ENCODE results near the gene SEC14L1.

Gene SEC14L1

GRCh38 chr17:77128896-77129567, 11.7 kb upstream of the SEC14L1 start:
- no peaks in the 10 kb centered on the region for H3K36me3 ChIP-seq
- no peak overlapping the region for H3K27ac ChIP-seq
- no peak overlapping the region for H3K4me3 ChIP-seq (ENCODE audit: low read depth, low read length)
- no peaks in the 10 kb centered on the region for H3K9me3 ChIP-seq (ENCODE audit: severe bottlenecking)
- no peak for TF ChIP-seq CTCF (IDR thresholded peaks at IDR 0.05; ENCODE audit: low read depth, low read length)
- no peak for DNase-seq
- no peaks in the 10 kb centered on the region for H3K27me3 ChIP-seq (ENCODE audit: insufficient read depth, low read depth, severe bottlenecking)

GRCh38 chr17:77129568-77130301, 11.0 kb upstream of the SEC14L1 start:
- Histone ChIP-seq H3K4me3 (ENCODE audit: low read depth, low read length) (no peak overlapping the region), H3K9me3 (ENCODE audit: severe bottlenecking) (no peaks in the 10 kb centered on the region), H3K27ac (no peak overlapping the region), H3K36me3 (no peaks in the 10 kb centered on the region), H3K27me3 (ENCODE audit: insufficient read depth, low read depth, severe bottlenecking) (no peaks in the 10 kb centered on the region)
- no peak for DNase-seq
- TF ChIP-seq CTCF (IDR thresholded peaks at IDR 0.05; ENCODE audit: low read depth, low read length): no peak

GRCh38 chr17:77130525-77130924, 10.2 kb upstream of the SEC14L1 start:
- H3K4me3 ChIP-seq (ENCODE audit: low read depth, low read length): no peak overlapping the region
- H3K9me3 ChIP-seq (ENCODE audit: severe bottlenecking): no peaks in the 10 kb centered on the region
- H3K36me3 ChIP-seq: no peaks in the 10 kb centered on the region
- DNase-seq: no peak
- TF ChIP-seq CTCF (IDR thresholded peaks at IDR 0.05; ENCODE audit: low read depth, low read length): no peak
- H3K27me3 ChIP-seq (ENCODE audit: insufficient read depth, low read depth, severe bottlenecking): no peaks in the 10 kb centered on the region
- H3K27ac ChIP-seq: no peak overlapping the region

GRCh38 chr17:77131904-77132303, 8.9 kb upstream of the SEC14L1 start:
- no peaks in the 10 kb centered on the region for H3K27me3 ChIP-seq (ENCODE audit: insufficient read depth, low read depth, severe bottlenecking)
- DNase-seq: no peak
- peaks cover 3% of the 10 kb centered on the region for H3K9me3 ChIP-seq (ENCODE audit: severe bottlenecking)
- no peak overlapping the region for H3K27ac ChIP-seq
- no peak overlapping the region for H3K4me3 ChIP-seq (ENCODE audit: low read depth, low read length)
- no peak for TF ChIP-seq CTCF (IDR thresholded peaks at IDR 0.05; ENCODE audit: low read depth, low read length)
- H3K36me3 ChIP-seq: no peaks in the 10 kb centered on the region

- Histone ChIP-seq H3K4me3 (ENCODE audit: low read depth, low read length) (no peak overlapping the region), H3K27ac (no peak overlapping the region), H3K9me3 (ENCODE audit: severe bottlenecking) (peaks cover 9% of the 10 kb centered on the region), H3K27me3 (ENCODE audit: insufficient read depth, low read depth, severe bottlenecking) (no peaks in the 10 kb centered on the region), H3K36me3 (no peaks in the 10 kb centered on the region)
- DNase-seq: no peak
- no peak for TF ChIP-seq CTCF (IDR thresholded peaks at IDR 0.05; ENCODE audit: low read depth, low read length)
Observed at GRCh38 chr17:77132411-77133086, 8.2 kb upstream of the SEC14L1 start.
